Neural cell (in vitro differentiated cells): ENCODE data around the gene PGAM2. TPM values are rescaled to one million over a fixed set of nuclear protein-coding genes. Genes with fewer than 3 reads are reported as not detected.
A peak's percentile ranks its signal among the peaks of the same experiment; 100 is the strongest.
"Not testable (repeated sequence)": the region's sequence is repeated elsewhere in the genome, so short reads cannot be mapped to it uniquely, and the experiment has no call there.

Source experiments
- H2AFZ ChIP-seq: fragments of 200-600, 300-800 bp; sonication (generic), shearing (Covaris generic); 2 replicates; pipeline ENCODE4 v1.6.0; 2014; ENCODE audit warnings: low read depth, mild to moderate bottlenecking, antibody characterized with exemption, low read length, moderate library complexity
- H3F3A ChIP-seq: fragments of 200-600 bp; shearing (Covaris generic); 2 replicates; pipeline ENCODE4 v1.6.1; 2016; ENCODE audit warnings: mild to moderate bottlenecking, moderate library complexity, mixed read lengths, antibody characterized with exemption, low read length; ENCODE audit not compliant: insufficient read depth, poor library complexity, severe bottlenecking
- H3K27ac ChIP-seq: fragments of 200-600, 300-800 bp; sonication (generic), shearing (Covaris generic); 2 replicates; pipeline ENCODE4 v1.5.1; 2014; ENCODE audit warnings: mild to moderate bottlenecking, low read length, moderate library complexity
- H3K27me3 ChIP-seq: fragments of 300-800, 200-600 bp; sonication (generic), shearing (Covaris generic); 2 replicates; pipeline ENCODE4 v1.6.0; 2014; ENCODE audit warnings: mild to moderate bottlenecking, low read depth, low read length, moderate library complexity; ENCODE audit not compliant: insufficient read depth
- H3K36me3 ChIP-seq: fragments of 300-800, 200-600 bp; sonication (generic), shearing (Covaris generic); 2 replicates; pipeline ENCODE4 v1.5.1; 2014; ENCODE audit warnings: mild to moderate bottlenecking, antibody characterized with exemption, low read length, moderate library complexity; ENCODE audit not compliant: insufficient read depth
- H3K4me2 ChIP-seq: fragments of 300-800, 200-600 bp; sonication (generic), shearing (Covaris generic); 2 replicates; pipeline ENCODE4 v1.6.0; 2014; ENCODE audit warnings: mild to moderate bottlenecking, low read length
- H3K4me3 ChIP-seq: fragments of 300-800, 200-600 bp; sonication (generic), shearing (Covaris generic); 2 replicates; pipeline ENCODE4 v1.5.1; 2014; ENCODE audit warnings: mild to moderate bottlenecking, low read length, moderate library complexity
- H3K79me2 ChIP-seq: fragments of 200-600 bp; shearing (Covaris generic); replicated peaks from 2 replicates; pipeline ENCODE4 v1.6.0; 2014; ENCODE audit warnings: mild to moderate bottlenecking, low read length, moderate library complexity; ENCODE audit not compliant: insufficient read depth
- H3K9ac ChIP-seq: fragments of 300-800, 200-600 bp; sonication (generic), shearing (Covaris generic); 2 replicates; pipeline ENCODE4 v1.6.1; 2016; ENCODE audit warnings: mild to moderate bottlenecking, low read length, mixed read lengths
- H3K9me2 ChIP-seq: fragments of 200-600 bp; shearing (Covaris generic); 2 replicates; pipeline ENCODE4 v1.6.1; 2016; ENCODE audit warnings: mild to moderate bottlenecking, low read length, mixed read lengths; ENCODE audit not compliant: insufficient read depth
- H3K9me3 ChIP-seq: fragments of 200-600, 300-800 bp; sonication (generic), shearing (Covaris generic); 2 replicates; pipeline ENCODE4 v1.6.1; 2016; ENCODE audit warnings: mild to moderate bottlenecking, mixed run types, low read length, moderate library complexity, mixed read lengths
- H4K20me1 ChIP-seq: fragments of 200-600 bp; shearing (Covaris generic); 2 replicates; pipeline ENCODE4 v1.6.1; 2016; ENCODE audit warnings: mild to moderate bottlenecking, mixed run types; ENCODE audit not compliant: insufficient read depth
- CTCF ChIP-seq: fragments of 450-650 bp; IDR thresholded peaks from 2 replicates; pipeline ENCODE4 v1.5.1; 2014; ENCODE audit warnings: antibody characterized with exemption, mild to moderate bottlenecking, moderate library complexity; ENCODE audit not compliant: poor library complexity, severe bottlenecking
- MXI1 ChIP-seq: fragments of 450-650 bp; conservative IDR thresholded peaks from 2 replicates; pipeline ENCODE4 v1.6.1; 2014; ENCODE audit warnings: antibody characterized with exemption, mild to moderate bottlenecking; ENCODE audit not compliant: poor library complexity, severe bottlenecking
- polyA plus RNA-seq: library from polyadenylated mRNA; depleted of rRNA; stranded (reverse); fragments of >200 nt; gene quantifications from 2 replicates; pipeline ENCODE4 v1.2.3, GENCODE V29; 2014

Gene PGAM2
- polyA plus RNA-seq, 1 donor from 2014 or later: not detected

DNA sequence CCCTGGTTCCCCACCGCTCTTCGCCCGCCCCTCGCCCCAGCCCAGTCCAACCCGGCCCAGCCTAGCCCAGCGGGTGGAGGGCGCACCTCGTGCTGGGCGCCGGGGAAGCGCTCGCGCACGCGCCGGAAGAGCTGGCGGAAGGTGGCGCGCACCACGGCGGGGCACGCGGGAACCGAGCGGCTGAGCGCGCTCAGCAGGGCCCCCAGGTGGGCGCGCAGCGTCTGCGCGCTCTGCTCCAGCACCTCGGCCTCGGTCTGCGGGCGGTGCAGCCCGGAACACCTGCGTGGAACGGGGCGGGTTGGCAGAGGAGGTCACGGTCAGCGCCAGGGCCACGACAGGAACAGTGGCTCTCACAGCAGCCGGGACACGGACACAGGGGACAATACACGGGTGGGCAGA is 24.9 kb downstream of the PGAM2 start:
- H3K4me2 ChIP-seq, H3F3A ChIP-seq, H3K36me3 ChIP-seq, H4K20me1 ChIP-seq, H3K9me3 ChIP-seq, H3K79me2 ChIP-seq, H3K9me2 ChIP-seq, H2AFZ ChIP-seq, H3K27ac ChIP-seq, H3K27me3 ChIP-seq: not testable (repeated sequence)
- TF ChIP-seq MXI1 (peak; percentile 25), CTCF (peak; percentile 47)
- H3K4me3 ChIP-seq: peak overlapping the region; percentile 49
- H3K9ac ChIP-seq: peak overlapping the region; percentile 20

DNA sequence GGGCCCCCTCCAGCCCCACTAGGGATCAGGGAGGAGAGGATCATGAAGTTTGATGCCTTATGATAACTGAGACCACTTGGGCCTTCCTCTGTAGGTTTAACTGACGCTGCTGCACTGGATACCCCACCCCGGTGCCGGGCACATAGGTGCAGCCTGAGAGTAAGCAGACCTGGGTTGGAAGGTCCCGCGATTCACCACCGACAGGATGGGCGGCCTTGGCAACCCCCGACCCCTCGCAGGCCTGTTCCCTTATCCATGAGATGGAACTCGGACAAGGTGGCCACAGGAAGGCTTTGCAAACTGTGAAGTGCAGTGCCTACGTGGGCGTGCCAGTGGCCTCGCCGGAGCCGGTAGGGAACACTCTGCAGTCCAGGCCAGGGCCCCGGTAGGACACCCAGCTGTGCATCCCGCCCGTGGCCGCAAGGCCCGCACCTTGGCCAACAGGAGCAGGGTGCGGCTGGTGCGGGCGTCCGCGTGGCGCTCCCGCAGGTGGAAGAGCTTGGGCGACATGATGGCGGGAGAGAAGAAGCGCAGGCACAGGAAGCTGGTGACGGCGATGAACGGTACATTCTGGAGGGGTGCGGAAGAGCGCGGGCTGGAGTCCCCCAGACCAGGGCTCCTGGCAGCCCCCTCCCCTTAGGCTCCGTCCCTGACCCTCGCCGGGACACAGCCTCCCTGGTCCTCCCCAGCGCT is 25.4 kb downstream of the PGAM2 start:
- not testable (repeated sequence) for H4K20me1 ChIP-seq, H3K9me2 ChIP-seq, H3K79me2 ChIP-seq, H3K27ac ChIP-seq, H3K9ac ChIP-seq, H2AFZ ChIP-seq, H3K27me3 ChIP-seq, H3K4me2 ChIP-seq, H3K36me3 ChIP-seq, H3F3A ChIP-seq, H3K9me3 ChIP-seq
- H3K4me3 ChIP-seq: peak overlapping the region; percentile 49

- not testable (repeated sequence) for H3K4me3 ChIP-seq
These were observed 26.3 kb downstream of the PGAM2 start for GRCh38 chr7:44038961-44039558.

GRCh38 chr7:44038553-44038952 is 26.8 kb downstream of the PGAM2 start:
- H3K9me2 ChIP-seq, H4K20me1 ChIP-seq, H3K27ac ChIP-seq, H3K27me3 ChIP-seq, H3K9me3 ChIP-seq, H3K4me3 ChIP-seq, H3K4me2 ChIP-seq, H3F3A ChIP-seq, H3K79me2 ChIP-seq, H2AFZ ChIP-seq, H3K36me3 ChIP-seq, H3K9ac ChIP-seq: not testable (repeated sequence)

More at GRCh38 chr7:44038961-44039558, 26.3 kb downstream of the PGAM2 start:
- not testable (repeated sequence) for H3F3A ChIP-seq, H3K79me2 ChIP-seq, H3K36me3 ChIP-seq, H3K27ac ChIP-seq, H2AFZ ChIP-seq, H3K27me3 ChIP-seq, H3K4me2 ChIP-seq, H3K9me2 ChIP-seq, H3K9ac ChIP-seq, H3K9me3 ChIP-seq, H4K20me1 ChIP-seq

DNA sequence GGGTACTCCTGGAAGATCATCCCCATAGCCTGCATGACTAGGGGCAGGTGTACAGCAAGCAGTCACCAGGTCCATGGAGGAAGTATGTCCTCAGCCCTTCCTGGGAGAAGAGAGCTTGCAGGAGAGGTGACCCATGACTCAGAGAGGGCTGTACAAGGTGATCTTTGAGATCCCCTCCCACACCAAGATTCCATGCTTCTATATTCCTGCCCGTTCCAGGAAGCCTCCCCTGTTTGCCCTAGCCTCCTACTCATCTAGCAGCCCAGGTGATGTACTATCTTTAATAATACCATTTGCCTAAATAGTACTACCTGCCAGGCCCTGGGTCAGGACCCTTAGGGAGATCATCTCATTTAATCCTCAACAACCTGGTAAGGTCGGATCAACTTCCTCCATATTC is 27.4 kb downstream of the PGAM2 start:
- H3F3A ChIP-seq, H4K20me1 ChIP-seq, H2AFZ ChIP-seq, H3K9me3 ChIP-seq, H3K4me2 ChIP-seq, H3K9ac ChIP-seq, H3K79me2 ChIP-seq, H3K27ac ChIP-seq, H3K4me3 ChIP-seq, H3K27me3 ChIP-seq, H3K36me3 ChIP-seq, H3K9me2 ChIP-seq: not testable (repeated sequence)

DNA sequence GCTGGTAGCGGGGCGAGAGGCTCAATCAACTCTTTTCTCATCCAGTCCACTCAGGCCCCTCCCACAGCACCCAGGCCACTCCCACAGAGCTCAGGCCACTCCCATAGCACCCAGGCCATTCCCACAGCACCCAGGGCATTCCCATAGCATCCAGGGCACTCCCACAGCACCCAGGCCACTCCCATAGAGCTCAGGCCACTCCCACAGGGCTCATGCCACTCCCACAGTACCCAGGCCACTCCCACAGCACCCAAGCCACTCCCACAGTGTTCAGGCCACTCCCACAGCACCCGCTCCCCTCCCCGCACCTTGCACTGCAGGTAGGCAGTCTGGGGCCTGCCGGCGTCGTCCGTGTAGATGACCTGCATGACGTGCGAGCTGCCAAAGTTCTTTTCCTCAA is 29.0 kb downstream of the PGAM2 start:
- H3K4me3 ChIP-seq, H3K4me2 ChIP-seq, H3K79me2 ChIP-seq, H3K36me3 ChIP-seq, H3K9ac ChIP-seq, H3F3A ChIP-seq, H3K9me3 ChIP-seq, H3K27ac ChIP-seq, H3K9me2 ChIP-seq, H2AFZ ChIP-seq, H3K27me3 ChIP-seq, H4K20me1 ChIP-seq: not testable (repeated sequence)

GRCh38 chr7:44033971-44034844 is 31.2 kb downstream of the PGAM2 start:
- H3K9me3 ChIP-seq: not testable (repeated sequence)

More at GRCh38 chr7:44033971-44034844, 31.2 kb downstream of the PGAM2 start:
- not testable (repeated sequence) for H3K36me3 ChIP-seq, H3K9ac ChIP-seq, H2AFZ ChIP-seq, H3K27ac ChIP-seq, H3K4me3 ChIP-seq, H3K27me3 ChIP-seq, H3K4me2 ChIP-seq, H3K79me2 ChIP-seq, H4K20me1 ChIP-seq, H3K9me2 ChIP-seq, H3F3A ChIP-seq
